ENCODE measurements around the gene PRKAG1. TPM values are rescaled to one million over a fixed set of nuclear protein-coding genes. Genes with fewer than 3 reads are reported as not detected.

Gene PRKAG1
- total RNA-seq, 1 experiment from 2014 or later, result 34.2 TPM

- CTCF ChIA-PET, result no interaction called here
- Mint-ChIP-seq H3K4me3 (ENCODE audit: low read depth, unreplicated experiment) (peak within 1 kb of the TSS; percentile 98), H3K4me1 (ENCODE audit: low read depth, unreplicated experiment) (peaks cover 8% of the 10 kb centered on the region), H3K9me3 (ENCODE audit: low read depth, unreplicated experiment) (no peaks in the 10 kb centered on the region), H3K27ac (ENCODE audit: unreplicated experiment) (peak within 1 kb of the TSS; percentile 75), H3K27me3 (ENCODE audit: unreplicated experiment) (no peaks in the 10 kb centered on the region), H3K36me3 (ENCODE audit: insufficient read depth, unreplicated experiment) (peaks cover 28% of the 10 kb centered on the region)
- peak; percentile 90 for DNase-seq
- BruUV-seq (replicated peaks), result no TSS peak
- no peak for TF ChIP-seq CTCF (IDR thresholded peaks at IDR 0.05; ENCODE audit: unreplicated experiment)
- intact Hi-C loops (cut with micrococcal nuclease; ENCODE audit: unreplicated experiment), result no loop called here
Observed at GRCh38 chr12:48957141-48958048, 61.2 kb downstream of the PRKAG1 start, which contains the start of gene ARF3. Gene ARF3, minus strand, starts transcription at chr12:48957487. Its CDS starts 16,392 bp downstream, at chr12:48941095.

- no TSS peak for BruUV-seq (replicated peaks)
- intact Hi-C loops (cut with micrococcal nuclease; ENCODE audit: unreplicated experiment), result no loop called here
- Mint-ChIP-seq H3K27me3 (ENCODE audit: unreplicated experiment) (no peaks in the 10 kb centered on the region), H3K4me3 (ENCODE audit: low read depth, unreplicated experiment) (peak overlapping the region; percentile 98), H3K9me3 (ENCODE audit: low read depth, unreplicated experiment) (no peaks in the 10 kb centered on the region), H3K4me1 (ENCODE audit: low read depth, unreplicated experiment) (peaks cover 5% of the 10 kb centered on the region), H3K36me3 (ENCODE audit: insufficient read depth, unreplicated experiment) (peaks cover 32% of the 10 kb centered on the region), H3K27ac (ENCODE audit: unreplicated experiment) (peak overlapping the region; percentile 75)
- DNase-seq, result peak; percentile 76
- CTCF ChIA-PET, result no interaction called here
- TF ChIP-seq CTCF (IDR thresholded peaks at IDR 0.05; ENCODE audit: unreplicated experiment), result no peak
Observed at GRCh38 chr12:48956279-48957140, 62.1 kb downstream of the PRKAG1 start.

- intact Hi-C loops (cut with micrococcal nuclease; ENCODE audit: unreplicated experiment), result no loop called here
- CTCF ChIA-PET, result no interaction called here
- Mint-ChIP-seq H3K27ac (ENCODE audit: unreplicated experiment) (no peak overlapping the region), H3K4me3 (ENCODE audit: low read depth, unreplicated experiment) (no peak overlapping the region), H3K27me3 (ENCODE audit: unreplicated experiment) (no peaks in the 10 kb centered on the region), H3K9me3 (ENCODE audit: low read depth, unreplicated experiment) (no peaks in the 10 kb centered on the region), H3K4me1 (ENCODE audit: low read depth, unreplicated experiment) (no peaks in the 10 kb centered on the region), H3K36me3 (ENCODE audit: insufficient read depth, unreplicated experiment) (peaks cover 32% of the 10 kb centered on the region)
- TF ChIP-seq CTCF (IDR thresholded peaks at IDR 0.05; ENCODE audit: unreplicated experiment), result no peak
- TSS peak; percentile 20 for BruUV-seq (replicated peaks)
- no peak for DNase-seq
Observed at GRCh38 chr12:48954841-48955501, 63.6 kb downstream of the PRKAG1 start.

GRCh38 chr12:48954061-48954460, 64.5 kb downstream of the PRKAG1 start:
- no peak overlapping the region for H3K4me3 Mint-ChIP-seq (ENCODE audit: low read depth, unreplicated experiment)
- H3K4me1 Mint-ChIP-seq (ENCODE audit: low read depth, unreplicated experiment), result no peaks in the 10 kb centered on the region
- H3K27me3 Mint-ChIP-seq (ENCODE audit: unreplicated experiment), result no peaks in the 10 kb centered on the region
- no peak overlapping the region for H3K27ac Mint-ChIP-seq (ENCODE audit: unreplicated experiment)
- intact Hi-C loops (cut with micrococcal nuclease; ENCODE audit: unreplicated experiment), result no loop called here
- CTCF ChIA-PET, result interaction anchor here (0.6 kb wide), 1 partner anchor 557 kb away, joined by 3 read pairs; no protein-coding TSS in a partner anchor
- H3K36me3 Mint-ChIP-seq (ENCODE audit: insufficient read depth, unreplicated experiment), result peaks cover 32% of the 10 kb centered on the region
- no TSS peak for BruUV-seq (replicated peaks)
- DNase-seq, result no peak
- no peak for TF ChIP-seq CTCF (IDR thresholded peaks at IDR 0.05; ENCODE audit: unreplicated experiment)
- H3K9me3 Mint-ChIP-seq (ENCODE audit: low read depth, unreplicated experiment), result no peaks in the 10 kb centered on the region

Measured in Calu3 (cell line).